Sigmoid colon (tissue), 4 donors: ENCODE measurements around the gene ARHGAP11B.

Source experiments
- CTCF ChIP-seq, 4 experiments: fragments of 450-650 bp in 3 of 4; fragments of 200-600 bp in 1 of 4; IDR thresholded peaks; one replicate each; pipeline ENCODE4 v1.5.1; 2016 to 2019; ENCODE audit warnings: antibody characterized with exemption in 4 of 4, mild to moderate bottlenecking in 3 of 4, moderate library complexity in 2 of 4
- POLR2A ChIP-seq, 2 donors: fragments of 450-650 bp; IDR thresholded peaks; one replicate each; pipeline ENCODE4 v1.6.1; 2016; ENCODE audit warnings: antibody characterized with exemption in 2 of 2, mild to moderate bottlenecking in 2 of 2, moderate library complexity in 2 of 2
- POLR2AphosphoS5 ChIP-seq, 4 donors: sonication (generic); formaldehyde crosslinking; IDR thresholded peaks; one replicate each; pipeline ENCODE4 v1.6.1; 2017; ENCODE audit warnings: antibody characterized with exemption in 4 of 4

- TF ChIP-seq CTCF (IDR thresholded peaks at IDR 0.05) (no peak), POLR2A (IDR thresholded peaks at IDR 0.05) (no peak), POLR2AphosphoS5 (IDR thresholded peaks at IDR 0.05) (no peak)
Measured at GRCh38 chr15:30671309-30671708, 45.4 kb downstream of the ARHGAP11B start.
